Gastroesophageal sphincter (tissue), 3 donors: Measurements from ENCODE around the gene NR6A1.

Source experiments
- CTCF ChIP-seq, 4 experiments: fragments of 200-600 bp in 2 of 4; fragments of 450-650 bp in 2 of 4; sonication (generic) in 1 of 4; IDR thresholded peaks; one replicate each; pipeline ENCODE4 v1.5.1; 2017 to 2019; ENCODE audit warnings: antibody characterized with exemption in 4 of 4, mild to moderate bottlenecking in 2 of 4, moderate library complexity in 2 of 4
- EP300 ChIP-seq: sonication (generic); formaldehyde crosslinking; IDR thresholded peaks from one replicate; pipeline ENCODE4 v1.6.1; 2017; ENCODE audit warnings: antibody characterized with exemption, mild to moderate bottlenecking
- POLR2A ChIP-seq, 2 donors: fragments of 450-650 bp; IDR thresholded peaks; one replicate each; pipeline ENCODE4 v1.6.1; 2017; ENCODE audit warnings: antibody characterized with exemption in 2 of 2, mild to moderate bottlenecking in 2 of 2, moderate library complexity in 1 of 2
- POLR2AphosphoS5 ChIP-seq: sonication (generic); formaldehyde crosslinking; IDR thresholded peaks from one replicate; pipeline ENCODE4 v1.6.1; 2017; ENCODE audit warnings: antibody characterized with exemption

GRCh38 chr9:124666642-124667041, 104.5 kb downstream of the NR6A1 start:
- no peak for TF ChIP-seq CTCF (IDR thresholded peaks at IDR 0.05)
- TF ChIP-seq POLR2AphosphoS5 = no peak
- TF ChIP-seq POLR2A (IDR thresholded peaks at IDR 0.05) = no peak
- TF ChIP-seq EP300 = no peak
